Thoracic aorta (tissue), 2 donors: ENCODE data around the gene ANKRD17. TPM values are rescaled to one million over a fixed set of nuclear protein-coding genes. Genes with fewer than 3 reads are reported as not detected.

Experiments
- ATAC-seq: fragments of 150-250 bp; one replicate; pipeline ENCODE4 v1.8.0; 2017; ENCODE audit warnings: low read depth; ENCODE audit not compliant: insufficient number of reproducible peaks, low FRiP score
- DNase-seq: peaks from one replicate; pipeline ENCODE4 v3.0.0-alpha.2; 2020; ENCODE audit warnings: low spot score
- H3K27ac ChIP-seq, 2 donors: fragments of 200-600 bp; sonication (generic); 1 replicate in 1 of 2; 2 replicates in 1 of 2; pipeline ENCODE4 v1.5.1; 2016; ENCODE audit warnings: mild to moderate bottlenecking in 2 of 2, moderate library complexity in 2 of 2
- H3K27me3 ChIP-seq: fragments of 200-600 bp; sonication (generic); replicated peaks from 2 replicates; pipeline ENCODE4 v1.6.0; 2016; ENCODE audit warnings: mild to moderate bottlenecking; ENCODE audit not compliant: insufficient read depth
- H3K36me3 ChIP-seq: fragments of 200-600 bp; sonication (generic); one replicate; pipeline ENCODE4 v1.5.1; 2016
- H3K4me1 ChIP-seq, 2 donors: fragments of 200-600 bp; sonication (generic); 1 replicate in 1 of 2; 2 replicates in 1 of 2; pipeline versions ENCODE4 v1.5.1 to v1.6.0; 2016; ENCODE audit warnings: low read depth in 2 of 2, mild to moderate bottlenecking in 1 of 2; ENCODE audit not compliant: control insufficient read depth in 1 of 2
- H3K4me3 ChIP-seq: fragments of 200-600 bp; sonication (generic); 2 replicates; pipeline ENCODE4 v1.5.1; 2016; ENCODE audit warnings: mild to moderate bottlenecking
- H3K9me3 ChIP-seq: fragments of 200-600 bp; sonication (generic); 2 replicates; pipeline ENCODE4 v1.5.1; 2016
- total RNA-seq, 2 donors: library from RNA; depleted of rRNA; stranded (reverse); fragments of >200 nt; gene quantifications; one replicate each; pipeline versions ENCODE4 v1.1.0 to v1.2.3, GENCODE V29; 2016
- TF ChIP-seq, protein P1 (sequence below): fragments of 200-600 bp; sonication (generic); IDR thresholded peaks from one replicate; pipeline ENCODE4 v1.5.1; 2019; ENCODE audit warnings: antibody characterized with exemption

ANKRD17 gene
- total RNA-seq, 2 donors from 2014 or later, result 49.3 to 58.8 TPM

DNA sequence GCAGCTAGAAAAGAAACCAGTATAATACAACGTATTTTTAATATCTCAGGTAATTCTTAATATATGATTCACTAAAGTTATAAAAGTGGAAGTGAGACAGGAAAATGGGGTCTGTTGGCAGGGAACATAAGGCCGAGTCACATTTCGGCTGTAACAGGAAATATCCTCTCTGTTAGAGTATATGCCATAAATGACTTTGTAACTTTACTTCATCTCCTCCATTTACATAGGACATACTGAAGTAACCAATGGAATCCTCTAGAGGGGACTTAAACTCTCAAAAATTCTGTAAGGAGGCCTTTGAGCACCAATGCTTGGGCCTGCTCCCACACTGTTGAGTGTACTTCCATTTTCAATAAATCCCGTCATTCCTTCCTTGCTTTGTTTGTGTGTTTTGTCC, 71.3 kb downstream of the ANKRD17 start:
- no peak for ATAC-seq
- no peak for DNase-seq
- no peaks in the 10 kb centered on the region for H3K36me3 ChIP-seq
- no peak overlapping the region for H3K27ac ChIP-seq
- peaks cover 8 to 14% of the 10 kb centered on the region in 2 donors for H3K4me1 ChIP-seq
- no peaks in the 10 kb centered on the region for H3K27me3 ChIP-seq
- H3K9me3 ChIP-seq, result no peaks in the 10 kb centered on the region
- TF ChIP-seq, protein P1, sequence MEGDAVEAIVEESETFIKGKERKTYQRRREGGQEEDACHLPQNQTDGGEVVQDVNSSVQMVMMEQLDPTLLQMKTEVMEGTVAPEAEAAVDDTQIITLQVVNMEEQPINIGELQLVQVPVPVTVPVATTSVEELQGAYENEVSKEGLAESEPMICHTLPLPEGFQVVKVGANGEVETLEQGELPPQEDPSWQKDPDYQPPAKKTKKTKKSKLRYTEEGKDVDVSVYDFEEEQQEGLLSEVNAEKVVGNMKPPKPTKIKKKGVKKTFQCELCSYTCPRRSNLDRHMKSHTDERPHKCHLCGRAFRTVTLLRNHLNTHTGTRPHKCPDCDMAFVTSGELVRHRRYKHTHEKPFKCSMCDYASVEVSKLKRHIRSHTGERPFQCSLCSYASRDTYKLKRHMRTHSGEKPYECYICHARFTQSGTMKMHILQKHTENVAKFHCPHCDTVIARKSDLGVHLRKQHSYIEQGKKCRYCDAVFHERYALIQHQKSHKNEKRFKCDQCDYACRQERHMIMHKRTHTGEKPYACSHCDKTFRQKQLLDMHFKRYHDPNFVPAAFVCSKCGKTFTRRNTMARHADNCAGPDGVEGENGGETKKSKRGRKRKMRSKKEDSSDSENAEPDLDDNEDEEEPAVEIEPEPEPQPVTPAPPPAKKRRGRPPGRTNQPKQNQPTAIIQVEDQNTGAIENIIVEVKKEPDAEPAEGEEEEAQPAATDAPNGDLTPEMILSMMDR, result no peak
- no peak overlapping the region for H3K4me3 ChIP-seq

DNA sequence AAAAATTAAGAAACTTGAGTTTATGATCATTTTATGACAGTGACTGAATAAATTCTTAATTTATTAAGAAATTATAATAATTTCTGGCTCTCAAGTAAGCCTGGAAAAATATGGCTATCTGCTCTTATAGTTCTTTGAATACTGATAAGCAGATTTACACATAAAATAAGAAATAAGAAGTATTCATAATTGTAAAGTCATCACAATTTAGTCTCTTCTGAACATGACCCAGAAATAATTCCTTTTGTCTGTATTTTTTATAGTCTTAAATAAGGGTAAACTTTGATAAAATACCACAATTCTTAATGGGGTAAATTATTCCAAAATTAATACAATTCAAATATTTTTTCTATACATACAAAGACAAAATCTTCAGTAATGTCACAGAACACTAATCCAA, 72.7 kb downstream of the ANKRD17 start:
- no peak for ATAC-seq
- H3K36me3 ChIP-seq, result no peaks in the 10 kb centered on the region

DNA sequence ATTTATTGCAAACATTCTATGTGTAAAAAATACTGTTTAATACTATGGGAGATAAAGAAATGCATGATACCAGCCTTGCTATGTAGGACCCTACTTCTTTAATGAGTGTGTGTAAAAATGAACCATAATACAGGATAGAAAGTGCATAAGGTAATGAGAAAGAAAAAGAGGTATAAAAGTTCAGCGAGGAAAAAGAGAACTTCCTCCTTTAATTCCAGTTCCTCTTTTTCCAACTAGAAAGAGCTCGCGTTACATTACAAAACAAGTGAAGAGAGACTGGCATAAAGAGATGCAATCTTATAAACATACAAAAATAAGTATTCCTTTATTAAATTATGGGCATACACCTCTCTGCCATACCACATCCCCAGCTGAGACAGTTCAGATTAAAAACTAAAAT, 77.4 kb downstream of the ANKRD17 start:
- TF ChIP-seq, protein P1, result no peak
- Histone ChIP-seq H3K36me3 (no peaks in the 10 kb centered on the region), H3K4me1 (peaks cover 7 to 16% of the 10 kb centered on the region in 2 donors), H3K27ac (no peak overlapping the region), H3K9me3 (no peaks in the 10 kb centered on the region), H3K4me3 (no peak overlapping the region), H3K27me3 (no peaks in the 10 kb centered on the region)
- DNase-seq (no peak), ATAC-seq (no peak)

More for the DNA sequence above, 72.7 kb downstream of the ANKRD17 start:
- TF ChIP-seq, protein P1, result no peak
- no peaks in the 10 kb centered on the region for H3K9me3 ChIP-seq
- H3K4me1 ChIP-seq, result peaks cover 8 to 17% of the 10 kb centered on the region in 2 donors
- H3K27me3 ChIP-seq, result no peaks in the 10 kb centered on the region
- H3K27ac ChIP-seq, result no peak overlapping the region
- DNase-seq, result no peak
- no peak overlapping the region for H3K4me3 ChIP-seq

DNA sequence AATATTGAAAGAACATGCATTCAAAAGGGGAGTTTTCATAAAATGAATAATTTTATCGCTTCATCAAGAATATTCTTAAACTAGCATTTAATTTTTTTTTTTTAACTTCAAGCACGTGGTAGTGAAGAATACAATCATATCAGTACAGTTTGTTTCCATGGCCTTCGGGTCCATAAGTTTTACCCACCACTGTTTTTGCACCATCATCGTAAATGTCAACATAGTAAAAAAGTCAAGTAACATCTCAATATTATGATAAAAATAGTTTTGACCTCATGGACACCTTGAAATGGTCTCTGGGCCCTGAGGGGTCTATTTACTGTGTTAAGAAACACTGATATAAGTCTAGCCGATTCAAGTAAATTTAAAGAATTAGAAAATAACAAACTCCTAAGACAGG, 80.2 kb downstream of the ANKRD17 start:
- ATAC-seq (no peak), DNase-seq (no peak)
- Histone ChIP-seq H3K36me3 (no peaks in the 10 kb centered on the region), H3K27ac (no peak overlapping the region), H3K4me3 (no peak overlapping the region), H3K9me3 (no peaks in the 10 kb centered on the region), H3K4me1 (peaks cover 7 to 16% of the 10 kb centered on the region in 2 donors), H3K27me3 (no peaks in the 10 kb centered on the region)
- TF ChIP-seq, protein P1, result no peak

DNA sequence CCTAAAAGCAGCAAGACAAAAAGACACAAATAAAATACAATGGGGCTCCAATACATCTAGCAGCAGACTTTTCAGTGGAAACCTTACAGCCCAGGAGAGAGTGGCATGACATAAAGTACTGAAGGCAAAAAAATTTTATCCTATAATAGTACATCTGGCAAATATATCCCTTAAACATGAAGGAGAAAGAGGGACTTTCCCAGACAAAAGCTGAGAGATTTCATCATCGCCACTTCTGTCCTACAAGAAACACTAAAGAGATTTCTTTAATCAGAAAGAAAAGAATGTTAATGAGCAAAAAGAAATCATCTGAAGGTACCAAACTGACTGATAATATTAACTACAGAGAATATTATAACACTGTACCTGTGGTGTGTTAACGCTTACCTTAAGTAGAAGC, 86.4 kb downstream of the ANKRD17 start:
- ATAC-seq, result no peak
- Histone ChIP-seq H3K27me3 (no peaks in the 10 kb centered on the region), H3K27ac (no peak overlapping the region), H3K36me3 (peaks cover 10% of the 10 kb centered on the region), H3K9me3 (no peaks in the 10 kb centered on the region), H3K4me1 (peaks cover 0 to under 1% of the 10 kb centered on the region in 2 donors), H3K4me3 (no peak overlapping the region)
- no peak for DNase-seq
- TF ChIP-seq, protein P1, result no peak
